SW 1271 (cell line): ENCODE measurements around the gene ITK.

ENCODE experiments used
- DNase-seq, 2 experiments: peaks; one replicate each; lab custom pipeline; 2025; lab: John Stamatoyannopoulos, UW

ITK gene

DNA sequence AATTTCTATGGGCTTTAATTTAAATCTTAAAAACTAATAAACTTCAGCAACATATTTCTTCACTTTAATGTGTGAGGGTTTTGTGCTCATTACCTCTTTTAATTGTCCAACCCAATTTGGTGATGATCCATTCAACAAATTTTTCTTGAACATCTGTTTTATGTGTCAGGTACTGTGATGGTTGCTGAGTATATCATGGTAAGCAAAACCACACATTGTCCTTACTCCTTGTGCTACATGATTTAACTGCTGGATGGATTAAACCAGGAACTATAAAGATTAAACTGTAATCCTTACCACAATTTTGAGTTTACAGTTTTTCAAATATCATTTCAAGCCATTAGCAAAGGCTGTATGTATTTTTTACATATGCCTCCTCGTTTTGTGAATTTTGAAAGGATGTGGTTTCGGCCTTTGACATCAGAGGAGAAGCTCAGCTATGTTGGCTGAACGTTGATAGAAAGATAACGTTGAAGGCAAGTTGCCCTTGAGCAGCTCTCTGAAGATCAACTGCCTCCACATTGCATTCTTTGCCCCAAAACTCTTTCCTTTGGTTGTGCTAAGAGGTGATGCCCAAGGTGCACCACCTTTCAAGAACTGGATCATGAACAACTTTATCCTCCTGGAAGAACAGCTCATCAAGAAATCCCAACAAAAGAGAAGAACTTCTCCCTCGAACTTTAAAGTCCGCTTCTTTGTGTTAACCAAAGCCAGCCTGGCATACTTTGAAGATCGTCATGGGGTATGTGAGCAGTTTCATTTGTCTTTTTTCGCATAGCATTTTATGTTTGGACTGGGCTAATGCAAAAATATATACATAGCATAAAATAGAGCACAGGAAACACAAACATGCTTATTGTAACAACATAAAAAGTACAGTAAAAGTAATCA lies at the start of gene ITK:
TSS of gene ITK (plus strand) at position 467 of the 891 bp plus-strand sequence. CDS start at position 605, 138 bp downstream.
- DNase-seq, result no peak

DNA sequence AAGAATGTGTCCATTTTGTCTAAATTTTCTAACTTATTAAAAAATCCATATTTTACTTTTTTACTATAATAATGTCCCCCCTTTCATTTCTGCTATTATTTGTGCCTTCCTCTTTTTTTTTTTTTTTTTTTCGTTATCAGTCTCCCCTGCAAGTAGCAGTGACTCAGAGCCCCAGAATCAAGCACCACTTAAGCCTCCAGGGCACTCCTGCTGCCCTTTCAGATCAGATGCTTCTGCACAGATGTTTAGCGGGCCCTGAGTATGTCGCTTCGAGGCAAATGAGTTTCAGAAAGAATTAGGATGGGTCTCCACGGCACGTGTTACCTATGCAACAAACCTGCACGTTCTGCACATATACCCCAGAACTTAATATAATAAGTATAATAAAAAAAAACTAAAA lies 49.7 kb upstream of the ITK start:
- no peak for DNase-seq

DNA sequence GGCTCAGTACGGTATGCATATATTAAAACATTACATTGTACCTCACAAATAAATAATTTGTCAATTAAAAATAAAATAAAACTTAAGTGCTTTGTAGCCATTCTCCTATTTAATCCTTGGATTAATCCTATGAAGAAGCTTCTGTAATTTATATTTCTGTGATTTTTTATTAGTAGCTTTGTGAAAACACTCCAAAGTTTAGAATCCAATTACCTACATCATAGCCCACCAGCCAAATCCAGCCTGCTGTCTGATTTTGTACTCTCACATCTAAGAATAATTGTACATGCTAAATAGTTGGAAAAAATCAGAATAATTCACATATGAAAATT lies 48.4 kb upstream of the ITK start:
- no peak for DNase-seq

DNA sequence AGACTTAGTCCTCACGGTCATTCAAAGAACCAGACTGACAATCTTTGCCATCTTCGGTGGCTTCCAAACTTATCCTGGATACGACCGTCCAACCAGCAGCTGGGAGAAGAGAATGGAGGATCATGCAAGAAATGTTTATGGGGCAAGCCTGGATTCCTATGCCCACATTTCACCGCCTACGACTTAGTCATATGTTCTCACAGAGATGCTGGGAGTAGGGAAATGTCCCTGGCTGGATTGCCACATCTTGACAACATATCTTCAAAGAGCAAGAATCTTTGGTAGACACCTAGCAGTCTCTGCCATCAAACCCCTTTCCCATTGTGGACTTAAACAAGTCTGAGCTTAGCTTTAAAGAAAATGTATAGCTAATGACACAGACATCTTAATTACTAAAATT lies 42.9 kb upstream of the ITK start:
- no peak for DNase-seq

DNA sequence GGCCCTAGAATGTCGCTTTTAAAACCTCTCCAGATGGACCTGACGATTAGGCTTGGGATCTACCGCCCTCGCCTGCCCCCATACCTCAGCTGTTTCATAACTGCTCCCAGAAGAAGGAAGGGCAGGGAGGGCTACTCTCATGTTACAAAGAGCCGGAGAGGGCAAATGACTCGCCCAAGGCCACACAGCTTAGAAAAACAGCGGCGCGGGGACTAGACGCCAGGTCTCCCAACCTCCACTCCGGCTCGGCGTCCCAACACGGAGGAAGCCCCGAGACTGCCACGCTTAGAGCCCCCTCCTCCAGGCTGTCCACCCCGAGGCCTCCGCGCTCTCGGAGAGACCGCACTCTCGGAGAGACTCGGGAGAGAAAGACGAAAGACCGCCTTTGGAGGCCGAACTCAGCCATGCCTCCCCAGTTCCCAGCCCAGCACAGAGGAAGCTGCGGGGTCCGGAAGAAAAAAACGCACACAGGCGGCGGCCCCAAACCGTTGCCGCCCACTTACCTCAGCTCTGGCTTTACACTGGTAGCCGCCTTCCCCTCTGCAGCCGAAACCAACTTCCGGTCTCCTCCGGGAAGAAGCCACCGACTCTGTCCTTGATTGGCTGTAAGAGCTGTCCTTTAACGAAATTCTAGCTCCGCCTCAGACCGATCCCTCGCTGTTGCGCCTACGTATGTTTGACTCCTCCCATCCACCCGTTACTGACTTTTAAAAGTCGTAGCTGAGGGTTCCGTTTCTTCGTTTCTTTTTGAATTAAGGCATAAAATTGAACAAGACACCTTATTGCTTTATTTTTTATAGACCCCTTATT lies 38.1 kb upstream of the ITK start, which contains the start of gene MED7:
TSS of gene MED7 (minus strand) at position 549 of the 810 bp plus-strand sequence. CDS start 3,434 bp downstream, outside the sequence.
- peak; percentile 94 to 100 for DNase-seq

DNA sequence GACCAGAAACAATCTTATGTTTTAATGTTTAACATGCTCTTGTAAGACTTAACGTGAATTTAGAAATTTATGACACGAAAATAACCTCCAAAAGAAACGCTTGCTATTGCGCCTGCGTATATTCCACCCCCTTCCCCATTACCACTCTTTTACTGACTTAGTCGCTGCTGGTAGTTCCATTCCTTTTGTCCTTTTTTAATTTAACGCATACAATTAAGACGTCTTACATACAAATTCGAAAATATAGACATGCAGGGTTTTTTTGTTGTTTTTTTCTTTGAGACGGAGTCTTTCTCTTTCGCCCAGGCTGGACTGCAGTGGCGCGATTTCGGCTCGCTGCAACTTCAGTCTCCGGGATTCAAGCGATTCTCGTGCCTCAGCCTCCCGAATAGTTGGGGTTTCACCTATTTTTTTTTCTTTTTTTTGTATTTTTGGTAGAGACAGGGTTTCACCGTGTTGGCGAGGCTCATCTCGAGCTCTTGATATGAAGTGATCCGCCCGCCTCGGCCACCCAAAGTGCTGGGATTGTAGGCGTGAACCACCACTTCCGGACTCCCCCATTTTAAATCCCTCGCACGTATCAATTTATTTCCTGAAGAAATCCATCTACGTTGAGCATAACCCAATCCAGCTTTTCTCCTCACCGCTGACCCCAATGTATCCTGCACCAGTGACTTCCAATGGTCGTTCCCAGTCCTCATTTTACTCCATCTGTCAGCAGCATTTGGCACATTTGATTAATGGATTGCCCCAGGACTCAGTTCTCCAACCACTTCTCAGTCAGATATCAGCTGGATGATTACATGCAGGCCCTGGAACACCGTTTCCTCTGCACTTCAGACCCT lies 37.3 kb upstream of the ITK start:
- DNase-seq, result peak in 1 of 2 experiments; percentile 96

DNA sequence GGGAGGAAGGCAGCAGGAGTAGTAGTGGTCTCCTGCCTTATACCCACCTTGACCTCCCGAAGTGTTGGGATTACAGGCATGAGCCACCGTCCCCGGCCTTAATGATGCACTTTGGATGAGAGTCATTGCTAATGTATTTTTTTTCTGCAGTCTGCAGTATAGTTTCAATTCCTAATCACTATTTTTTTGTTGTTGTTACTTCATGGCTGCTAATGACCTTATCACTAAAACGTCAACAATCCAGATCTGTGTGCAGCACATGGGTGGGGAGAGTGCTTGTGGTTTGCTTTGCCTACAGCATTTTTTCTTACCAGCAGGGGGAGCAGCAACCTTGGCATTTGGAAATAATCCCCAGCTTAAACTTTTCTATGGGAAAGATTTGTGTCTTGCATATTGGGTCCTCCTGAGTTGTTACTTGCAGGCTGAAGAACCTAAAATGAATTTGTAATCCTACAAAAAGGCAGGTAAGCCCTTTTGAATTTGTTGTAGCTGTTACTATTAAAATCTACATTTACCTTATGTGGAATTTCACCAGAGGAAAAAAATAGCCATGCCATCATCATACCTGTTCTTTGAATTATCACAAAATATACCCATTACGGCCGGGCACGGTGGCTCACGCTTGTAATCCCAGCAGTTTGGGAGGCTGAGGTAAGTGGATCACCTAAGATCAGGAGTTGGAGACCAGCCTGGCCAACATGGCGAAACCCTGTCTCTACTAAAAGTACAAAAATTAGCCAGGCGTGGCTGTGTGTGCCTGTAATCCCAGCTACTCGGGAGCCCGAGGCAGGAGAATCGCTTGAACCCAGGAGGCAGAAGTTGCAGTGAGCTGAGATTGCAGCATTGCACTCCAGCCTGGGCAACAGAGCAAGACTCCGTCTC lies 31.7 kb upstream of the ITK start:
- DNase-seq, result peak; percentile 12 to 79

DNA sequence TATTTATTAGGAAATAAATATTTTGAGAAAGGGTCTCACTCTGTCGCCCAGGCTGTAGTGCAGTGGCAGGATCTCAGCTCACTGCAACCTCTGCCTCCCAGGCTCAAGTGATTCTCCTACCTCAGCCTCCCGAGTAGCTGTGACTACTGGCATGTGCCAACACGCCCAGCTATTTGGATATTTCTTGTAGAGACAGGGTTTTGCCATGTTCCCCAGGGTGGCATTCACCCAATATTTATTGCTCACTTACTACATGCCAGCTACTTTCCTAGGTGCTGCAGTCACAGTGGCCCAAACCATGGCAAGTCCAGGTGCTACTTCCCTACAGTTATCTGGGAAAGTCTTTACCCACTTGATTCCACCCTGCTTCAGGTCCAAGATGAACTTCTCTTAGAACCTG lies 29.6 kb upstream of the ITK start:
- DNase-seq, result no peak

DNA sequence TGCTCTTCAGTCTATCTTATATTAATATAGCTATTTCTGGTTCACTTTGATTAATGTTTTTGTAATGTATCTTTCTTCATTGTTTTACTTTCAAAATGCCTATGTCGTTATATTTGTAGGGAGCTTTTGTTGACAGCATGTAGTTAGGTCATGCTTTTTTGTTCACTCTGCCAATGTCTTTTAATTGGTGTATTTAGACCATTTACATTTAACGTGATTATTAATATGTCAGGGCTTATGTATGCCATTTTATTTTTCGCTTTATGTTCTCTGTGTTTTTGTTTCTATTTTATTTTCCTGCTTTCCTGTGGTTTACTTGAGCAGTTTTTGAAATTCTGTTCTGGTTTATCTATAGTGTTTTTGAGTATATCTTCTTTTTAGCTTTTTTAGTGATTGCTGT lies 25.3 kb upstream of the ITK start:
- DNase-seq, result no peak

DNA sequence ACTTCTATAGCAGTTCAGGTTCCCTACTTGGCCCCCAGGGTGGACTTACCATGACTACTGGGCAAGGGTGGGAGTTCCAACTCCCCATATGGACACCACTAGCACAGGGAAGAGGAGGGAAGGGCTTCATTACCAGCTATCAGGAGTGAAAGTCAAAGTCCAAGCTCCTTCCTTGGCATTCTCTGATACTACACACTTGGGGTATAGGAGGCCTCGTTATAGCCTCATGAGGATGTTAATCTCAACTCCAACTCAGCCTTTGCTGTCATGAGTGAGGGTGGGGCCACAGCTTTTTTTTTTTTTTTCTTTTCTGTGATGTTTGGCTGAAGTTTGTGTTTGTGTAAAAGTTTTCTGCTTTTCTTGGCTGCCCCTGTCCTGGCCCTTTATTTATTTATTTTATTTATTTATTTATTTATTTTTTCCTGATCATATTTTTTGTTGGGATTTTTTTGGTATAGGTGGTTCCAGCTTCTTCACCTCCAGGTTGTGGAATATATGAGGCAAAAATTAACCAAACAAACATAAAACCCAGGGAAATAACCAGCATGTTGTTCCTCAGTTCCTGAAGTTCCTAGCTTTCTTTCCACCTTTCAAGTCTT lies 23.2 kb upstream of the ITK start:
- DNase-seq, result no peak

DNA sequence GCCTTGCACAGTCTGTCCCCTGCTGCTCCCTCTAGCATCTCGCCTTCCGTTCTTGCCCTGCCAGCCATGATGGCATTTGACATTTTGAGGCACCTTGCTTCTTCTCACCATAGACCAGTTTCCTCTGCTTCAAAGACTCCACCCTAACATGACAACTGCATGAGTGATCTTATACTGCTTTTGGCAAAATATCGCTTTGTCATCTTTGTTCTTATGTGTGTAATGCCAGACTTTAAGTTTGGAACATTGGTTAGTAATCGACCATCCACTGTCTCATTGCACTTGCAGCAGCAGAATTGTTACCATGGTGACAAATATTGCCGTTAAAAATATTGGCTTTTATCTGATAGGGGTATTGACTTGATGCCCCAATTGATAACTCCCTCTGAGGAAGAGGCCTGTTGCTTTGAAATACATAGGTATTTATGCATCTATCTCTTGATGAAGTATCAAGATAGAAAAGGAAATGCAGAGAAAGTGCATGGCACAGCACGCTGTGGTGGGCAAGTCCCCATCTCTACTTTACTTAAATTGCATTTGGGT lies 21.4 kb upstream of the ITK start:
- no peak for DNase-seq

DNA sequence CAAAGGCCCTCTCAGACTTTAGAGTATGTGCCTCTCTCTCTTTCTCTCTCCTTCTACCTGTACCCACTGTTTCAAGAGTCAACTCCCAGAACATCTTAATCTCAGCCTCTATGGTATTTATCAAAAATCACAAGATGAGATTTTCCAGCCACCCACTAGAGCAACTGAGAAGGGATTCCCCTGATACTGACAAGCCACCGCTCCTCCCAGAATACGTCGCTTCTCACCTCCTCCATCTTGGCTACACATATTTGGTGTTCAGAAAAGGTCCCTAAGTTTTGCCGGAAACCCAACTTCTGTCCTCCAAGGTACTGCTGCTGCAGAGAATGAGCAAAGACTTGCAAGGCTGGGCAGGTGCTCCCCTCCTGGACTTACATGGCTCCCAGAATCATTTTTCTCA lies 20.6 kb upstream of the ITK start:
- DNase-seq, result no peak

DNA sequence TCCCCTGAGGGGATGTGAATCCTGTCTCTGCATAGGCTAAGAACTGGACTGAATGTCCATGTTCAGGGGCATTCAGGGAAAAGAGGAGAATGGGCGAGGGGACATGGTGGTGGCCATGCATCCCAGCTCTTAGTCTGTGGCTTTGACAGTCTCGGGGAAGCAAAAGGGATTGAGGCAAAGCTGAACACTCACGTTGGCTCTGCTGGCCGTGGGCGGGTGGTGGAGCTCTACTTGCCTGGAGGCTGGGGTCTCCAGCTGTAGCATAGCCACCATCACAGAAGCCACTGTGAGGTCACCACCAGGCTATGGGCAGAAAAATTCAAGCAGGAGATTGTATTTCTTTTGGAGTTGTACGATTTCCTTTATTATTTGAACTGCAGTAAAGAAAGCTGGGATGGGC lies 18.6 kb upstream of the ITK start:
- DNase-seq, result no peak

DNA sequence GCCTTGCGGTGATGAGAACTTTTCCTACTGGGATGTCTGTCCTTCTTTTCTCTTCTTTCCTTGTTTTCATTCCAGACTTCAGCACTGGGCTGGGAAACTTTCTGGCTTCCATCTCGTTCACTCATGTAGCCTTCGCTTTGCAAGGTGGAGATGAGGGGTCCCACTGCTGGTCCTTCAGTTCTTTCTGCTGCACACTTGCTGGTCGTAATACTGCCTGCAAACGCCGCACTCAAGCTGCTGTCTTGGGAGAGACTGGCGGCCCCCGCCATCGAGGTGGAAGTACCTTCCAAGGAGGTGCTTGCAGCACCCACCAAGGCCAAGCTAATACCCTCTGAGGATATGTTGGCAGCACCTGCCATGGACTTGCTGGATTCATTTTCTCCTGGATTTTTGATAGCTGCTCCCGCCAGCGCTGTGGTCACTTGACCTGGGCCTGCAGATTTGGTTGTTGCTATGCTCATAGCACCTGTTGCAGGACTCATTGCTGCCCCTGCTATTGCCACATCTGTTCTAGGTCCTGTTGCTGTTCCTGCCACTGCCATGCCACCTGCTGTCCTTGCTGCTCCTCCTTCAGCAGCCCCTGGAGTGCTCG lies 17.6 kb upstream of the ITK start:
- no peak for DNase-seq

DNA sequence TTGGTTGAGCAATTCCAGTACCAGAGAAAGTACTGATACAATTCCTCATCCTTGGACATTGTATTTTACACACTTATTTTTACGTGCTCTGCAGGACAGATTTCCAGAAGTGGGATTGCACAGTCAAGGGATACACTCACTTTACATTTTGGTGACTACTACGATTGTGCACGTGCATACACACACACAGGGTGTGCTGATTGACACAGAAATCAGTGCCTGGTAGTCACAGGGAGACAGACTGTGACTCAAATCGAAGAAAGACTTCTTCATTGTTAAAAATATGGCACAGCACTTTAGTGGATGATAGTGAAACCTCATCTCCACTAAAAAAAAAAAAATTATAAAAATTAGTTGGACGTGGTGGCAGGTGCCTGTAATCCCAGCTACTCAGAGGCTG lies 16.1 kb upstream of the ITK start:
- no peak for DNase-seq

DNA sequence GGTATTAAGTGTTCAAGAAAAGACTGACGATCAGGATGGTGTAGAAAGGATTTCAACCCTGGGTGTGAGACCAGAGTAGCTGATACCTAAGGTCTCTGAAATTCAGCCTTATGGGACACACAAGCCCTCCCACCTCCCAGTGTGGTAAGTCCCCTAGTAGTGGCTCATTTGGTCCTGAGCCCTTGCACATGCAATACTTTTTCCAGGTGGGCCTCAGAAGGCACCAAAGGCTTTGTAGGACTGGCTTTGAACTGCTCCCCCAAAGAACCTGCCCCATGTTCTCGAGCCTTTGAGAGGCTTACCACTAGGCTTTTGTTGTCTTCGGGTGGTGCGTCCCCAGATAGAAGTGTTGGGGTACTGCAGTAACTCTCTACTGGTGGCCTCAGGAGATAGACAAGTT lies 15.4 kb upstream of the ITK start:
- DNase-seq, result no peak

DNA sequence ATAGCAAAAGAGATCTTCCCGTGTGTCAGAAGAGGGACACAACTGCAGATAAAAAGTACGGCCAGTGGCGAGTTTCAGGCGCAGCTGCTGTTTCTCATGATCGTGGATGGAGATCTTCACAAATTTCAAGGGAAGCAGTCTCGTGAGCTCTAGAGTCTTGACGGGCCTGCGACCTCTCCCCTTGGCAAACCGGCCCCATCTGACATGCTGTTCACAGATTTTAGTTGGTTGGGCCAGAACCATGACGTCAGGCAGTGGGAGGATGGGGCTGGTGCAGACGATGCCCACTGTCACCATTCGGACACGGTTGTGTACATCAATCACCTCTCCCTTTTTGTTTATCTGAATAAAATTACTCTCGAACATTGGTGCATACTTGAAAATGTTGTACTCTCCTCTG lies 15.0 kb upstream of the ITK start:
- DNase-seq, result no peak

DNA sequence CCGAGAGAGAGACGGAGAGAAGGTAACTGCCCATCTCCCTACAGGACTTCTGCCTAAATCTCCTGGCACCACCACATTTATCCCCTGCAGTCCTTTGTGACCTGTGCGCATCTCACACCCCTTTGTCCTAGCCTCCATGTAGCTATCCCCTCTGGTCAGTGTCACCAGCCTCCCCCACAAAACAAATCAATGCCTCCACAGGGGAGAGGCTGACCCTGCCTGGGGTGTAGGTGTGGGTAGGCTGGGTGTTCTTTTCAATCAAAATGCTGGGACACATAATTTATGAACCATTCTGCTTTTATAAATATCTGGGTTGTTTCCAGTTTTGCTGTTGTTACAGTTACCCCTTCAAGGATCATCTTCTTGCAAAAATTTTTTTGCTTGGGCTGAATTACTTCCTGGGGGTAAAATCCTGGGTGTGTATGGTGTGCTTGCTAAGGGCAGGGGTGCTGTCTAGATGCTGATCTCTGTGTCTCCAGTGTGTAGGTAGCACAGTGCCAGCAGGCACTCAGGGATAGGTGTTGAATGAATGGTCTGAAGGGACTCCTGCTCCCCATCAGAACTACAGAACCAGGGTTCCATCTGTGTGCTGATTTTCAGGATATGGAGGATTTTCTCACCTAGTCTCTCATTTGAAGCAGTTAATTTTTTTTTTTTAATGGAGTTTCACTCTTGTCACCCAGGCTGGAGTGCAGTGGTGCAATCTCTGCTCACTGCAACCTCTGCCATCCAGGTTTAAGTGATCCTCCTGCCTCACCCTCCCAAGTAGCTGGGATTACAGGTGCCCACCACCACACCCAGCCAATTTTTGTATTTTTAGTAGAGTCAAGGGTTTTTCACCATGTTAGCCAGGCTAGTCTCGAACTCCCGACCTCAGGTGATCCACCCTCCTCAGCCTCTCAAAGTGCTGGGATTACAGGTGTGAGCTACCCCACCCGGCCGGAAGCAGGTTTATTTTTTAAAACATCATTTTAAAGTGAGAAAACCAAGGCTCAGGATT lies 14.1 kb upstream of the ITK start, which contains the start of gene GARIN3:
TSS of gene GARIN3 (minus strand) at position 51 of the 1,000 bp plus-strand sequence. CDS start 96 bp downstream, outside the sequence.
- DNase-seq, result no peak

DNA sequence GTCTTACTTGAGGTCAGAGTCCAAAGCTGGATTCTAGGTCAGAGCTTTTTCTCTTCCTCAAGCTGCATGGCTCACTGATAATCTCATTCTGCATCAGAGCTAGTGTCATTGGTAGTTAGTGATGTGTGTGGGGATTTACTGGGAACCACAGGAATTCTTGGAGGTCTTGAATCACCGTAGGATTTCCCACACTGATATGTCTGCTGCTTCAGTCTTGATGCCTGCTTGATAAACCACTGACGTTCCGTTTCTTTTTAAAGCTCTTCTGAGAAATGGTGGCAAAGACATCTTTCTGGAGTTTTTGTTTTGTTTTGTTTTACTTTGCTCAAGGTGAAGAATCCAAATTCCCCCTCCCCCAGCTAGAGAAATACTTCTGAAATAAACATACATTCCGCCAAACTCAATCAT lies 13.4 kb upstream of the ITK start:
- DNase-seq, result no peak
